DOHH2 (cell line): ENCODE results near the gene CEP85L.

Experiments used
- CTCF ChIP-seq: fragments of 200-600 bp; sonication (generic); IDR thresholded peaks from one replicate; pipeline ENCODE4 v1.5.1; 2014; ENCODE audit warnings: antibody characterized with exemption, mild to moderate bottlenecking, low read depth, low read length; ENCODE audit not compliant: poor library complexity, severe bottlenecking
- EZH2phosphoT487 ChIP-seq: fragments of 200-600 bp; sonication (generic); IDR thresholded peaks from 2 replicates; pipeline ENCODE4 v1.6.1; 2017; ENCODE audit warnings: borderline replicate concordance, mild to moderate bottlenecking, antibody characterized with exemption, low read length, moderate library complexity, mixed read lengths

GRCh38 chr6:118580585-118581419 lies 70.6 kb downstream of the CEP85L start:
- TF ChIP-seq CTCF, result peak; percentile 74
- no peak for TF ChIP-seq EZH2phosphoT487
